HG02938 (cell line): ENCODE data around the gene GMNN.
"Not testable (repeated sequence)": the region's sequence is repeated elsewhere in the genome, so short reads cannot be mapped to it uniquely, and the experiment has no call there.

Source experiments
- ATAC-seq: cut with Tn5 transposase; IDR thresholded peaks from one replicate; pipeline ENCODE4 v1.9.1; 2021; ENCODE audit warnings: mild to moderate bottlenecking, moderate library complexity; ENCODE audit not compliant: unreplicated experiment

Gene GMNN

GRCh38 chr6:24761193-24761835 is 13.4 kb upstream of the GMNN start:
- no peak for ATAC-seq

- ATAC-seq: no peak
Measured at GRCh38 chr6:24761851-24762250, 12.9 kb upstream of the GMNN start.

- no peak for ATAC-seq
Measured at GRCh38 chr6:24763578-24763977, 11.2 kb upstream of the GMNN start.

- not testable (repeated sequence) for ATAC-seq
Measured at GRCh38 chr6:24764833-24765828, 9.6 kb upstream of the GMNN start.

GRCh38 chr6:24765968-24766367 is 8.8 kb upstream of the GMNN start:
- ATAC-seq: not testable (repeated sequence)

GRCh38 chr6:24766680-24767462 is 7.9 kb upstream of the GMNN start:
- ATAC-seq: no peak

DNA sequence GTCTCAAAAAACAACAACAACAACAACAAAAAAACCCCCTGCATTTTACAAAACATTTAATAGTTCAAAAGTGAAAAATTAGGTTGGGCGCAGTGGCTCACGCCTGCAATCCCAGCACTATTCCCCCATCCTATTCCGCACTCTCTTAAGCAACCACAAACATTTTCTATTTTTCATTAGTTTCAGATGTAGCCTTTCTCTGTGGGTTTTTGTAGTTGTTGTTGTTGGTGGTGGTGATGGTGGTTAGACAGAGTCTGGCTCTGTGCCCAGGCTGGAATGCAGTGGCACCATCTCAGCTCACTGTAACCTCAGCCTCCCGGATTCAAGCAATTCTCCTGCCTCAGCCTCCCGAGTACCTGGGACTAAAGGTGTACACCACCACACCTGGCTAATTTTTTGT is 6.4 kb upstream of the GMNN start:
- ATAC-seq: no peak

GRCh38 chr6:24775520-24776058 is 852 bp downstream of the GMNN start:
- peak; percentile 3 for ATAC-seq

DNA sequence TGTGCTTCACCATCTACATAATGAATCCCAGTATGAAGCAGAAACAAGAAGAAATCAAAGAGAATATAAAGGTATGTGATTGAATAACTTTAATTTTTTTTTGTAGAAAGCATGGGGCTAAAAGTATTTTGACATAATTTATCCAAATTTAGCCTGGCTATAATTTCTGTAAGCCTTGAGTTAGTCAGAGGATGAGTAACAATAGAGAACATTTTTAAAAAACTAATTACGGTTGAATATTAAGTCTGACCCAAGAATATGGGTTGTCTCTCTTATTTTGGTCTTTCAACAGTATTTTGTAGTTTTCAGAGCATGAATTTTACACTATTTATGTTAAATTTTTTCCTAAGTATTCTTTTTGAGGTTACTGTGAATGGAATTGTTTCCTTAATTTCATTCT is 2.5 kb downstream of the GMNN start:
- ATAC-seq: no peak

GRCh38 chr6:24778121-24778520 is 3.4 kb downstream of the GMNN start:
- no peak for ATAC-seq

DNA sequence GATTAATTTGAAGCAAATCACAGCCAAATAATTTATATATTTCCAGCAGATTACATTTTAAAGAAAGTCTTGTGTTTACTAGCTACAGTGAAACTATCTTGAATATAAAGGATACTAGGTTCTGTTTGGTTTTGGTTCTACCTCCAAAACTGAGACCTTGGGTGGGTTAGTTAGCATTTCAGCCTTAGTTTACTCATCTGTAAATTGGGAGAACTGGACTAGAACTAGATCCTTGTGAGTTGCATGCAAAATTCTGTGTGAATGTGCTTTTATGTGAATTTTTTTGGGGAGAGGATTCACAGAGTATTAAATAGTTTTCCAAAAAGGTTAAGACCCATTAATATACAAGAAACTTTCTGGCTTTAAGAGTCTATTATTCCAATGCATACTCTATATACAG is 4.1 kb downstream of the GMNN start:
- no peak for ATAC-seq

- ATAC-seq: no peak
Measured at GRCh38 chr6:24779416-24780016, 4.8 kb downstream of the GMNN start.

DNA sequence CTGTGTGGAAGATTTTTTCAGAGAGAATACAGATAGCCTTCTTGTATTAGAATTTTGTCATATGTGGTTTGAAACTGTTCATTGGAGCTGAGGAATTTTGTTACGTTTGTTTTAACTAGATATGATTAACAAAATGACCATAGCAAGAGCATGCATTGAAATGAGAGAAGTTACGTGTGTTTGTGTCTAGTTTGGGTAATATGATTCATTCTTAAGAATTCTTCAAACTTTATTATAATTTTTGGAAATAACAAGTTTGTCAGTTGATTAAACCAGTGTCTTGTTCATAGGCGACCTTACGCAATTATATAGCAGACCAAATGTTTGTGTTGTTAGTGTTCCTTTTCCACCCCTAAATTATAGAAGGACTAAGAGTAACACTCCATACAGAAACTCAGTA is 5.5 kb downstream of the GMNN start:
- ATAC-seq: no peak

DNA sequence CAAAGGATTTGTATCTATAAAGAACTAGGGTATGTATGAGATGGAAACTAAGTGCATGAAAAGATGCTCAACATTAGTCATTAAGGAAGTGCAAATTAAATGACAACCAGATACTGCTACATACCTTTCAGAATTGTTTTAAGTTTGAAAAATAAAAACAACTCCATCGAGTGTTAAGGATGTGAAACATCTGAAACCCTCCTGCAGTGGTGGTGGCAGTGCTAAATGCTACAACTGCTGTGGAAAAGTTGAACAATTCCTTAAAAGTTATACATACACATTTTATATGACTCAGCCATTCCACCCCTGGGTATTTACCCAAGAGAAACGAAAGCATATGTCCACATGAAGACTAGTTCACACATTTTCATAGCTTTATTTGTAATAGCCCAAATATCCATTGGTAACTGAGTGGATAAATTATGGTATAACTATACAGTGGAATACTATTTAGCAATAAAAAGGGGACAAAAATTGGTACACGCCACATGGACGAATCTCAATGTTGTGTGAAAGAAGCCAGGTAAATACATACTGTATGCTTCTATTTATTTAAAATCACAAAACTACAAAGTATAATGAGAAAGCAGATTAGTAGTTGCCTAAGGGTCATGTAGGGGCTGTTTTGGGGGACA is 13.4 kb downstream of the GMNN start:
- ATAC-seq: no peak

DNA sequence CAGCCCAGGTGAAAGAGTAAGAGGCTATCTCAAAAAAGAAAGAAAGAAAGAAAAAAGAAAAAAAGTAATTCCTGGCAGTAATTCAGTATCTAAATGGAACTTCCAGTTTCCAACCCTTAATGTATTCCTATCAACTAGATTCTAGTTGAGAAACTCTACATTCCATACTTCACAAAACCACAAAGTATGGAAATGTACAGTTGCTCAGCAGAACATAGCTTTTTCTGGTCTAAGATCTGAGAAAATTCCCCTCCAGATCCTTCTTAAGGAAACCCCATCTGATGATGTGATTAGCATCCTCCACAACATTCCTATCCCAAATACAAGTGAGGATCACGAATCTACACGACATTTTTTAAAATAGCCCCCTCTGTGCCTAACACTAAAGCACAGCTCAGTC is 20.4 kb downstream of the GMNN start:
- ATAC-seq: no peak

GRCh38 chr6:24796616-24797290 is 22.0 kb downstream of the GMNN start:
- no peak for ATAC-seq

DNA sequence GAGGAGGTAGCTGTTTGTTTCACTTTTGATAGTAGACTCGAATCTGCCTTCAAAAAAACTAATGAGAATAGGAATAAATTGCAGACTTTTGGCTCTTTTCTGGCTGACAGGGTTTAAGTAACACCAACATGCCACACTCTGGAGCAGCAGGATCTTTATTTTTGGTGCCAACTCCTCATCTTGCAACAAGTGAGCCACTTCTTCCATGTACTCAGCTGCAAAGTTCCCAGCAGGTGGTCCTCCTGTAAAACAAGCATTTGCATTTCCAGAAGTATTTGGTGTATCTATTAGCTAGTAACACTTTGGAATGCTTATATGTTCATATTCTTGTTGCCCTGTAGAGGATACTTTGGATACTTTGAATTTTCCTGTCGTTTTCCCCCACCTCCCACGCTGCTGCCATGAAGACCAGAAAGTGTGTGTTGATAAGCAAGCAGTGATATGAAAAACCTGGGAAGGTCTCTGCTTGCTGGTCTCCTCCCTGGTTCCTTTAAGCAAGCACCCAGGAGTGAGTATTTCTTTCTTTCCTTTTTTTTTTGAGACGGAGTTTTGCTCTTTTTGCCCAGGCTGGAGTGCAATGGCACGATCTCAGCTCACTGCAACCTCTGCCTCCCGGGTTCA is 23.0 kb downstream of the GMNN start:
- ATAC-seq: no peak

GRCh38 chr6:24798740-24799540 is 24.2 kb downstream of the GMNN start, which contains the start of gene ARMH2:
ARMH2 (minus strand) TSS chr6:24798917; CDS start chr6:24798857, 60 bp downstream.
- ATAC-seq: no peak
